ENCODE data around the gene SERPINE3.

Gene SERPINE3

DNA sequence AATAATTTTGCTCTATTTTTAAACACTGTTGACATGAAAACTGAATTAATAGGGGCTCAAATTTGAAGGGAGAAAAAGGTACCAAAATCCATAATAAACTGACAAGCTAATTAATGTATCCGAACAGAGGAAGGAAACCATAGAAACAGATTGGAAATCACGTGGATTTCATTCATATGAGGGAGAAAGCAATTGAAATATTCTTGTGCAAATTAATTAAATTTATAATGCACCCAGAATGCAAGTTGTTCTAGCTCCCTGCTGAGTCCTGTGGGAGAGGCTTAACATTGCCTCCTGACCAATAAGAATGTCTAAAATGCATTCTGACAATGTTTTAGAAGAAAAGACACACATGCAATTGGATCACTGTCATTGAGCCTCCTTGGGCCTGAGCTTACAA, 17.7 kb upstream of the SERPINE3 start:
- FAIRE-seq (no peak), DNase-seq (ENCODE audit: insufficient read length, low spot score) (no peak)
- TF ChIP-seq POLR2A (IDR thresholded peaks at IDR 0.05; ENCODE audit: low read depth, low read length), result no peak

GRCh38 chr13:51322826-51323225, 16.7 kb upstream of the SERPINE3 start:
- DNase-seq (ENCODE audit: insufficient read length, low spot score) (no peak), FAIRE-seq (no peak)
- no peak for TF ChIP-seq POLR2A (IDR thresholded peaks at IDR 0.05; ENCODE audit: low read depth, low read length)

GRCh38 chr13:51323824-51324511, 15.5 kb upstream of the SERPINE3 start:
- FAIRE-seq (no peak), DNase-seq (ENCODE audit: insufficient read length, low spot score) (no peak)
- no peak for TF ChIP-seq POLR2A (IDR thresholded peaks at IDR 0.05; ENCODE audit: low read depth, low read length)

DNA sequence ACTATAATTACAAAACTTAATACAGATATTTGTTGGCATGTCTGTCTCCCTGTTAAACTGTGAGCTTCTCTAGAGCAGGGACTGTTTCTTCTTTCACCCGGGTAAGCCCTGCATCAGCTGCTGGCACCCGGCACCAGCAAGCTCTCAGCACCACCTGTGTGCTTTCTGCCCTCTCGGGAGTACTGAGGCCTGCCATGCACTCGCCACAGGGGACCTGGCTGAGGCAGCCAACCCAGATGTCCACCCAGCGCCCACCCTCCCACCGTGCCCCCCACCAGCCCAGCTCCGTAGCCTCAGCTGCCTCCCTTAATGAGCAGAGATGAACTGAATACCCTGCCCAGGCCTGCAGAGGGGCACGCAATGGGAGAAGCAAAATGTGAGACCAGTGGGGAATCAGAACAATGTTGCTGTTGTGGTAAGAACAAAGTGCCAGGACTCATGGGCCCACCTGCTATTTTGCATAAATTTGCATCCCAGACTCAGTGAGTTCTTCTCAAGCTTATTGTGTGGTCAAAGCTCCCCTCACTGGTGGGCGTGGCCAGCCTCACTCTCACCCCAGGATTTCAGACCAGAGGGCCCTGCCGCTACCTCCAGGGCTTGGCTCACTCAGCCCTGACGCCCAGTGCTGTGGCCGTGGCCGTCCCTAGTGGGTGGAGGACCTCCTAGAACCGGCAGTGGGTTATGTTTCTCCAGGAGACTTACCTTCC, 14.6 kb upstream of the SERPINE3 start:
- DNase-seq (ENCODE audit: insufficient read length, low spot score), result no peak
- no peak for TF ChIP-seq POLR2A (IDR thresholded peaks at IDR 0.05; ENCODE audit: low read depth, low read length)
- FAIRE-seq, result no peak

- FAIRE-seq, result no peak
These were observed 13.7 kb upstream of the SERPINE3 start for GRCh38 chr13:51325837-51326236.

GRCh38 chr13:51326777-51327176, 12.7 kb upstream of the SERPINE3 start:
- DNase-seq (ENCODE audit: insufficient read length, low spot score), result no peak

More at GRCh38 chr13:51325837-51326236, 13.7 kb upstream of the SERPINE3 start:
- DNase-seq (ENCODE audit: insufficient read length, low spot score), result no peak
- no peak for TF ChIP-seq POLR2A (IDR thresholded peaks at IDR 0.05; ENCODE audit: low read depth, low read length)

GRCh38 chr13:51327961-51328360, 11.5 kb upstream of the SERPINE3 start:
- FAIRE-seq (no peak), DNase-seq (ENCODE audit: insufficient read length, low spot score) (no peak)
- no peak for TF ChIP-seq POLR2A (IDR thresholded peaks at IDR 0.05; ENCODE audit: low read depth, low read length)

More at GRCh38 chr13:51326777-51327176, 12.7 kb upstream of the SERPINE3 start:
- no peak for TF ChIP-seq POLR2A (IDR thresholded peaks at IDR 0.05; ENCODE audit: low read depth, low read length)
- no peak for FAIRE-seq

- FAIRE-seq (no peak), DNase-seq (ENCODE audit: insufficient read length, low spot score) (no peak)
- no peak for TF ChIP-seq POLR2A (IDR thresholded peaks at IDR 0.05; ENCODE audit: low read depth, low read length)
These were observed 11.0 kb upstream of the SERPINE3 start for GRCh38 chr13:51328488-51328887.

DNA sequence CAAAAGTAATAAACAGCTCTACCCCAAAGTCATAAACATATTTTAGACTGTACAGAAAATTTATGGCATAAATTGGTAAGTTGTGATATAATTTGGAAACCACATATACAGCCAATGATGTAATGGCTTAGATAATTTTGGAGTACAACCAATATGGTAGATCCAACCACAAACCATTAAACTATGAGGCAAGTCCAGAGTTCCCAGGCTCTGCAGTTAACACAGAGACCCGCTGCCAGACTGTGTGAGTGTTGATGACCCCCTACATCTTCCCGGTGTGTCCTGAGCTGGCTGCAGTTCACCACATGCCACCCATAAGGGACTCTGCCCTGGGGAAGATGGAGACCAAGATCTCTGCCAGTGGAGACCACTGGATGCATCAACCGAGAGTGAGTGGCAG, 9.9 kb upstream of the SERPINE3 start:
- FAIRE-seq, result no peak

GRCh38 chr13:51330791-51331190, 8.7 kb upstream of the SERPINE3 start:
- TF ChIP-seq POLR2A (IDR thresholded peaks at IDR 0.05; ENCODE audit: low read depth, low read length), result no peak
- FAIRE-seq (no peak), DNase-seq (ENCODE audit: insufficient read length, low spot score) (no peak)

More for the DNA sequence above, 9.9 kb upstream of the SERPINE3 start:
- no peak for TF ChIP-seq POLR2A (IDR thresholded peaks at IDR 0.05; ENCODE audit: low read depth, low read length)
- no peak for DNase-seq (ENCODE audit: insufficient read length, low spot score)

DNA sequence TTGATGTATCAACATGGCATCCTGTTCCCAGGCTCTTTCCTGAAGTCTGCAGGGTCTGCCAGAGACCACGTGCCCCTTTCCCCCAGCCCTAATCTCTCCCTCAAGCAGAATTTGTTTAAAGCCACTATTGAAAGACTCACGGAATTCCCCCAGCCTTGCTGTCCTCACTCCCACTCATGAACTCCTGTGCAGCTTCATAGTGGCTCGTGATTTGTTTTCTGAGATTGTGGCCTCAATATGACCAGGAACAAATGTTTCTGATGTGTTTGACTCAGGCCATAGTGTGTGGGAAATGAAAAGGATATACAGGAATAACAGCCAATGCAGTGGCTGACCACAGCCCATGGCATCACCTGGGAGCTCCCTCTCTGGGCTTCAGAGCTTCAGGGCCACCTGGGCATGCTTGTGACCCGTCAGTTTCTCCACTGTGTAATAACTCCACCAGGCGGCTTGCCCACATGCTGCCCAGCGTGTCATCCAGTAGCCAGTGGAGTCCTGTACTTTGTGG, 8.1 kb upstream of the SERPINE3 start:
- FAIRE-seq (no peak), DNase-seq (ENCODE audit: insufficient read length, low spot score) (no peak)
- TF ChIP-seq POLR2A (IDR thresholded peaks at IDR 0.05; ENCODE audit: low read depth, low read length), result no peak

- no peak for FAIRE-seq
- DNase-seq (ENCODE audit: insufficient read length, low spot score), result no peak
- TF ChIP-seq POLR2A (IDR thresholded peaks at IDR 0.05; ENCODE audit: low read depth, low read length), result no peak
These were observed 6.7 kb upstream of the SERPINE3 start for GRCh38 chr13:51332566-51333361.

DNA sequence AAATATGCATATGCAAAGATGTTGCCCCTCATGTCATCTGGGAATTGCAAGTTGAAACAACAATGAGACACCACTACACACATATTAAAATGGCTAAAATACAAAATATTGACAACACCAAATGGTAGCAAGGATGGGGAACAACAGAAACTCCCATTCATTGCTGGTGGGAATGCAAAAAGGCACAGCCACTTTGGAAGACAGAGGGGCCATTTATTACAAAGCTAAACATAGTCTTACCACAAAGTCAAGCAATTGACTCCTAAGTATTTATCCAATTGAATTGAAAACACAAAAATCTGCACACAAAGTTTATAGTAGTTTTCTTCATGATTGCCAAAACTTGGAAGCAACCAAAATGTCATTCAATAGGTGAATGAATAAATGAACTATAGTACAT, 6.1 kb upstream of the SERPINE3 start:
- DNase-seq (ENCODE audit: insufficient read length, low spot score) (no peak), FAIRE-seq (no peak)
- TF ChIP-seq POLR2A (IDR thresholded peaks at IDR 0.05; ENCODE audit: low read depth, low read length), result no peak

DNA sequence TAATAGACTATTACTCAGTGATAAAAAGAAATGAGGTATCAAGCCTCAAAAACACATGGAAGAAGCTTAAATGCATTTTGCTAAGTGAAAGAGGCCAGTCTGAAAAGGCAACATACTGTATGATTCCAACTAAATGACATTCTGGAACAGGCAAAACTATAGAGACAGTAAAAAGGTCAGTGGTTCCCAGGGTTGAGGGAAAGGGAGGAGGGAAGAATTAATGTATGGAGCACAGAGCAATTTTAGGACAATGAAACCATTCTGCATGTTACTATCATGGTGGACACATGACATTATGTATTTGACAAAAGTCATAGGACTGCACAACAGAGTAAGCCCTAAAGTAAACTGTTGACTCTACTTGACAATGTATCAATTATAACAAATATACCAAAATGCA, 5.7 kb upstream of the SERPINE3 start:
- no peak for TF ChIP-seq POLR2A (IDR thresholded peaks at IDR 0.05; ENCODE audit: low read depth, low read length)
- no peak for DNase-seq (ENCODE audit: insufficient read length, low spot score)
- no peak for FAIRE-seq
